HepG2 (cell line): ENCODE results near the gene BGN. TPM values are rescaled to one million over a fixed set of nuclear protein-coding genes. Genes with fewer than 3 reads are reported as not detected.

ENCODE experiments used
- ATAC-seq: fragments of 200-7000 bp; cut with Tn5 transposase; 3 replicates; pipeline ENCODE4 v1.9.1; 2020; ENCODE audit warnings: mild to moderate bottlenecking, moderate library complexity
- BruUV-seq: library from RNA; stranded (reverse); fragments of 400-500 nt; replicated peaks from 2 replicates; lab custom pipeline; 2021; lab: Mats Ljungman, UMichigan
- CTCF ChIA-PET: fragments of 300-600 bp; formaldehyde crosslinking; extraction: SDS; loops from one replicate; lab custom pipeline; 2021; ENCODE audit warnings: low total read pairs, inconsistent platforms, low intra/inter-chr PET ratio; lab: Yijun Ruan, JAX
- POLR2A ChIA-PET: fragments of 350-600 bp; sonication (Branson Sonifier 250); formaldehyde crosslinking; loops from one replicate; lab custom pipeline; 2020; ENCODE audit warnings: antibody characterized with exemption, inconsistent platforms; lab: Yijun Ruan, JAX
- DNase-seq: peaks from one replicate; pipeline ENCODE4 v3.0.0-alpha.2; 2015; ENCODE audit warnings: low spot score
- FAIRE-seq: peaks from 3 replicates; lab custom pipeline; 2011; peaks lifted over from hg19 to GRCh38; lab: Jason Lieb, UNC
- H2AFZ ChIP-seq: one replicate; pipeline ENCODE4 v1.6.1; 2011; ENCODE audit warnings: low read length, inconsistent platforms
- H3K27ac ChIP-seq: fragments of 300-600 bp; 3 replicates; pipeline ENCODE4 v1.8.0; 2011; ENCODE audit warnings: mixed run types, mild to moderate bottlenecking, mixed read lengths, low read length, inconsistent platforms; ENCODE audit not compliant: insufficient read depth; ENCODE audit errors: extremely low read length
- H3K27me3 ChIP-seq, 2 experiments: fragments of 200-600 bp in 1 of 2; 2 replicates in 1 of 2; 3 replicates in 1 of 2; pipeline versions ENCODE4 v1.6.0 to v1.8.0; 2011; ENCODE audit warnings: low read length in 2 of 2, mild to moderate bottlenecking in 2 of 2, moderate library complexity in 2 of 2, inconsistent platforms in 1 of 2; ENCODE audit not compliant: insufficient read depth in 2 of 2, control insufficient read depth in 1 of 2
- H3K36me3 ChIP-seq, 2 experiments: fragments of 200-600 bp in 1 of 2; replicated peaks in 1 of 2; 2 replicates in 1 of 2; 3 replicates in 1 of 2; pipeline versions ENCODE4 v1.5.1 to v1.8.0; 2011; ENCODE audit warnings: low read length in 2 of 2, inconsistent platforms in 1 of 2; ENCODE audit not compliant: insufficient read depth in 2 of 2, control insufficient read depth in 1 of 2
- H3K4me1 ChIP-seq: 2 replicates; pipeline ENCODE4 v1.5.1; 2012; ENCODE audit warnings: low read length, inconsistent platforms; ENCODE audit not compliant: insufficient read depth
- H3K4me2 ChIP-seq: 2 replicates; pipeline ENCODE4 v1.6.0; 2011; ENCODE audit warnings: low read depth, low read length, inconsistent platforms
- H3K4me3 ChIP-seq, 3 experiments: fragments of 200-600 bp in 1 of 3; sonication (generic), shearing (Covaris generic) in 1 of 3; replicated peaks in 1 of 3; 2 replicates each; pipeline ENCODE4 v1.5.1; 2011 to 2016; ENCODE audit warnings: low read length in 3 of 3, inconsistent platforms in 2 of 3, low read depth in 2 of 3, mild to moderate bottlenecking in 2 of 3, control low read depth in 1 of 3, mixed read lengths in 1 of 3; ENCODE audit not compliant: insufficient read depth in 1 of 3
- H3K79me2 ChIP-seq: one replicate; pipeline ENCODE4 v1.6.1; 2011; ENCODE audit warnings: low read length, inconsistent platforms; ENCODE audit not compliant: insufficient read depth
- H3K9ac ChIP-seq: 2 replicates; pipeline ENCODE4 v1.6.0; 2011; ENCODE audit warnings: mild to moderate bottlenecking, low read depth, low read length, inconsistent platforms; ENCODE audit not compliant: insufficient read depth
- H3K9me3 ChIP-seq: 2 replicates; pipeline ENCODE4 v1.5.1; 2012; ENCODE audit warnings: mild to moderate bottlenecking, low read length
- H4K20me1 ChIP-seq: 2 replicates; pipeline ENCODE4 v1.6.0; 2011; ENCODE audit warnings: inconsistent platforms, mild to moderate bottlenecking, low read length, moderate library complexity; ENCODE audit not compliant: insufficient read depth
- CCDC6 ChIP-seq: sonication (generic); formaldehyde crosslinking; IDR thresholded peaks from 2 replicates; pipeline ENCODE4 v1.8.1; 2022; ENCODE audit warnings: mild to moderate bottlenecking, missing genetic modification reagents, moderate library complexity
- FLYWCH1 ChIP-seq: sonication (generic); formaldehyde crosslinking; IDR thresholded peaks from 2 replicates; pipeline ENCODE4 v1.8.1; 2023; ENCODE audit warnings: mild to moderate bottlenecking, missing genetic modification reagents
- PAXIP1 ChIP-seq: sonication (generic); formaldehyde crosslinking; conservative IDR thresholded peaks from 2 replicates; pipeline ENCODE4 v1.4.0; 2020; ENCODE audit warnings: mild to moderate bottlenecking, missing genetic modification reagents, moderate library complexity
- RERE ChIP-seq: IDR thresholded peaks from 2 replicates; pipeline ENCODE4 v1.6.1; 2016; ENCODE audit warnings: low read depth, missing genetic modification reagents, missing compliant biosample characterization
- ZFP90 ChIP-seq: sonication (generic); formaldehyde crosslinking; IDR thresholded peaks from 2 replicates; pipeline ENCODE4 v1.8.0; 2022; ENCODE audit warnings: missing genetic modification reagents, mild to moderate bottlenecking, inconsistent platforms, borderline replicate concordance
- ZNF275 ChIP-seq: sonication (generic); formaldehyde crosslinking; IDR thresholded peaks from 2 replicates; pipeline ENCODE4 v1.8.0; 2022; ENCODE audit warnings: missing genetic modification reagents, mild to moderate bottlenecking, inconsistent platforms, borderline replicate concordance
- ZNF576 ChIP-seq: sonication (generic); formaldehyde crosslinking; IDR thresholded peaks from 2 replicates; pipeline ENCODE4 v1.4.0; 2020; ENCODE audit warnings: mild to moderate bottlenecking, missing genetic modification reagents
- whole genome bisulfite sequencing: methylation state at CpG from one replicate; pipeline ENCODE4 v1.1.6; 2017; ENCODE audit warnings: low lambda C conversion rate; 5-methylcytosine and 5-hydroxymethylcytosine counted together
- in situ Hi-C: cut with HindIII; loops from 2 replicates; pipeline ENCODE4 v1.10.0; 2017; ENCODE audit warnings: low pct_unique_long_range_greater_than_20kb; ENCODE audit not compliant: extremely low pct_ligation_motif_present
- intact Hi-C: fragments of 100-400 bp; cut with micrococcal nuclease; formaldehyde crosslinking; loops from one replicate; pipeline ENCODE4 v1.10.0; 2022; ENCODE audit not compliant: unreplicated experiment
- polyA plus RNA-seq, 8 experiments: library from polyadenylated mRNA; depleted of rRNA in 3 of 8; stranded (reverse) in 7 of 8; unstranded in 1 of 8; fragments of >200 nt; fragmentation: Illumina TruSeq in 4 of 8; extraction: Trizol in 4 of 8; gene quantifications; 2 replicates each; pipeline versions ENCODE4 v1.2.1 to v1.2.3, GENCODE V29; 2011 to 2016; ENCODE audit warnings: low read depth in 4 of 8, missing spikeins in 1 of 8, mixed read lengths in 1 of 8; ENCODE audit not compliant: insufficient read depth in 1 of 8
- total RNA-seq, 5 experiments: library from RNA; depleted of rRNA; stranded (reverse); fragments of >200 nt; fragmentation: Illumina TruSeq; extraction: Trizol; gene quantifications; 2 replicates each; pipeline ENCODE4 v1.2.3, GENCODE V29; 2016; ENCODE audit warnings: low read depth in 1 of 5
- TF ChIP-seq, protein P1 (sequence below): sonication (generic); formaldehyde crosslinking; IDR thresholded peaks from 2 replicates; pipeline ENCODE4 v1.4.0; 2020; ENCODE audit warnings: missing genetic modification reagents, low read depth, mild to moderate bottlenecking, borderline replicate concordance

The BGN gene
- total and polyA plus RNA-seq, 2 of the 13 experiments (the other 11 are each of a cell fraction or from before 2014, with no cell fraction given): 0.18 to 0.63 TPM

- no peak overlapping the region for H3K27ac ChIP-seq
- no peak overlapping the region for H3K4me2 ChIP-seq
- H3K79me2 ChIP-seq: no peaks in the 10 kb centered on the region
- peaks cover 7 to 32% of the 10 kb centered on the region in 2 experiments; a peak in 2 of 5 replicates for H3K27me3 ChIP-seq
- ATAC-seq: no peak
- ChIA-PET POLR2A (no interaction called here), CTCF (no interaction called here)
- BruUV-seq: no TSS peak
- 53% methylated on average over 9 of the region's 17 CpGs for WGBS
- H2AFZ ChIP-seq: no peak overlapping the region
- no peak for FAIRE-seq
- intact Hi-C loops: no loop called here
- H4K20me1 ChIP-seq: no peaks in the 10 kb centered on the region
- no peak overlapping the region for H3K4me3 ChIP-seq
- H3K9ac ChIP-seq: no peak overlapping the region
- no peaks in the 10 kb centered on the region for H3K9me3 ChIP-seq
- DNase-seq: no peak
- H3K36me3 ChIP-seq: no peaks in the 10 kb centered on the region
- in situ Hi-C loops: no loop called here
- 0 out of 2 replicates have a peak, but pooled peaks cover 12% of the 10 kb centered on the region for H3K4me1 ChIP-seq
- TF ChIP-seq CCDC6 (CRISPR knock-in tag) (no peak), PAXIP1 (CRISPR knock-in tag) (no peak), RERE (CRISPR knock-in tag) (no peak), ZNF576 (CRISPR knock-in tag) (no peak), ZFP90 (no peak), FLYWCH1 (CRISPR knock-in tag) (no peak), ZNF275 (CRISPR knock-in tag) (no peak)
- TF ChIP-seq, protein P1, sequence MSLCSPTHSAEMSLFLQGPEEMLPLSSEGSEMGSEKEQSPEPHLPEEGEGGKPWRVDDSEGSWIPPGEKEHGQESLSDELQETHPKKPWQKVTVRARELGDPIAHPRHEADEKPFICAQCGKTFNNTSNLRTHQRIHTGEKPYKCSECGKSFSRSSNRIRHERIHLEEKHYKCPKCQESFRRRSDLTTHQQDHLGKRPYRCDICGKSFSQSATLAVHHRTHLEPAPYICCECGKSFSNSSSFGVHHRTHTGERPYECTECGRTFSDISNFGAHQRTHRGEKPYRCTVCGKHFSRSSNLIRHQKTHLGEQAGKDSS (CRISPR knock-in tag): no peak
Measured at GRCh38 chrX:153549231-153549630, 54.5 kb downstream of the BGN start.
